Panc1 (cell line): ENCODE data around the gene HSBP1L1. TPM values are rescaled to one million over a fixed set of nuclear protein-coding genes. Genes with fewer than 3 reads are reported as not detected.

Experiments
- ATAC-seq: fragments of 200-7000 bp; cut with Tn5 transposase; 2 replicates; pipeline ENCODE4 v1.9.1; 2020; ENCODE audit warnings: mild to moderate bottlenecking, moderate library complexity
- BruUV-seq: library from RNA; stranded (reverse); fragments of 400-500 nt; replicated peaks from 2 replicates; lab custom pipeline; 2021; lab: Mats Ljungman, UMichigan
- CTCF ChIA-PET: fragments of 300-600 bp; sonication (Branson Sonifier 250); formaldehyde crosslinking; loops from one replicate; lab custom pipeline; 2022; ENCODE audit warnings: antibody characterized with exemption; lab: Charles Lee
- POLR2A ChIA-PET: fragments of 300-600 bp; sonication (Branson Sonifier 250); formaldehyde crosslinking; loops from one replicate; lab custom pipeline; 2022; ENCODE audit warnings: antibody characterized with exemption; lab: Charles Lee
- DNase-seq: peaks from one replicate; pipeline ENCODE4 v3.0.0-alpha.2; 2010; ENCODE audit warnings: low read depth, low spot score
- H3K27ac ChIP-seq: 2 replicates; pipeline ENCODE4 v1.5.1; 2011; ENCODE audit warnings: mild to moderate bottlenecking, low read length, inconsistent platforms
- H3K27me3 ChIP-seq: fragments of 200-500 bp; sonication (Bioruptor generic); 2 replicates; pipeline ENCODE4 v1.6.0; 2014; ENCODE audit warnings: low read length, inconsistent platforms; ENCODE audit not compliant: control insufficient read depth, insufficient read depth
- H3K36me3 ChIP-seq: fragments of 200-500 bp; sonication (Bioruptor generic); 2 replicates; pipeline ENCODE4 v1.5.1; 2014; ENCODE audit warnings: inconsistent platforms, mild to moderate bottlenecking, low read length, moderate library complexity; ENCODE audit not compliant: control insufficient read depth, insufficient read depth
- H3K4me1 ChIP-seq: 2 replicates; pipeline ENCODE4 v1.5.1; 2011; ENCODE audit warnings: inconsistent platforms, mild to moderate bottlenecking, low read length, moderate library complexity; ENCODE audit not compliant: control insufficient read depth, insufficient read depth
- H3K4me3 ChIP-seq, 2 experiments: 2 replicates each; pipeline ENCODE4 v1.5.1; 2011 to 2012; ENCODE audit warnings: low read depth in 2 of 2, low read length in 2 of 2, mild to moderate bottlenecking in 2 of 2, inconsistent platforms in 1 of 2, moderate library complexity in 1 of 2
- H3K9me3 ChIP-seq: fragments of 200-500 bp; sonication (Bioruptor generic); 2 replicates; pipeline ENCODE4 v1.5.1; 2014; ENCODE audit warnings: low read depth, mild to moderate bottlenecking, inconsistent platforms, low read length, moderate library complexity; ENCODE audit not compliant: control insufficient read depth, insufficient read depth
- POLR2AphosphoS5 ChIP-seq: IDR thresholded peaks from 2 replicates; pipeline ENCODE4 v1.6.1; 2012; ENCODE audit warnings: mild to moderate bottlenecking, low read depth, low read length, moderate library complexity
- SIN3A ChIP-seq: IDR thresholded peaks from 2 replicates; pipeline ENCODE4 v1.6.1; 2012; ENCODE audit warnings: low read depth, mild to moderate bottlenecking, low read length, moderate library complexity, borderline replicate concordance; ENCODE audit not compliant: insufficient read depth
- TCF7L2 ChIP-seq: IDR thresholded peaks from 2 replicates; pipeline ENCODE4 v1.6.1; 2011; ENCODE audit warnings: mild to moderate bottlenecking, low read depth, low read length, inconsistent platforms
- in situ Hi-C: cut with HindIII; loops from 2 replicates; pipeline ENCODE4 v1.10.0; 2016; ENCODE audit warnings: low sequenced_read_pairs, low pct_unique_long_range_greater_than_20kb
- intact Hi-C: fragments of 100-400 bp; cut with micrococcal nuclease; formaldehyde crosslinking; loops from one replicate; pipeline ENCODE4 v1.10.0; 2022; ENCODE audit not compliant: unreplicated experiment
- total RNA-seq: library from RNA; stranded (reverse); gene quantifications from one replicate; pipeline ENCODE4 v1.2.1, GENCODE V29; 2021; ENCODE audit not compliant: unreplicated experiment
- TF ChIP-seq, protein P1 (sequence below), 2 experiments: IDR thresholded peaks; 2 replicates each; pipeline ENCODE4 v1.6.1; 2011 to 2012; ENCODE audit warnings: low read depth in 2 of 2, control low read depth in 1 of 2, low read length in 1 of 2, mild to moderate bottlenecking in 1 of 2, moderate library complexity in 1 of 2; ENCODE audit not compliant: insufficient read depth in 1 of 2
- TF ChIP-seq, protein P2 (sequence below): fragments of 450-650 bp; IDR thresholded peaks from 2 replicates; pipeline ENCODE4 v1.5.1; 2017; ENCODE audit warnings: mild to moderate bottlenecking

Gene HSBP1L1
- total RNA-seq, 1 experiment from 2014 or later, result 45.4 TPM

DNA sequence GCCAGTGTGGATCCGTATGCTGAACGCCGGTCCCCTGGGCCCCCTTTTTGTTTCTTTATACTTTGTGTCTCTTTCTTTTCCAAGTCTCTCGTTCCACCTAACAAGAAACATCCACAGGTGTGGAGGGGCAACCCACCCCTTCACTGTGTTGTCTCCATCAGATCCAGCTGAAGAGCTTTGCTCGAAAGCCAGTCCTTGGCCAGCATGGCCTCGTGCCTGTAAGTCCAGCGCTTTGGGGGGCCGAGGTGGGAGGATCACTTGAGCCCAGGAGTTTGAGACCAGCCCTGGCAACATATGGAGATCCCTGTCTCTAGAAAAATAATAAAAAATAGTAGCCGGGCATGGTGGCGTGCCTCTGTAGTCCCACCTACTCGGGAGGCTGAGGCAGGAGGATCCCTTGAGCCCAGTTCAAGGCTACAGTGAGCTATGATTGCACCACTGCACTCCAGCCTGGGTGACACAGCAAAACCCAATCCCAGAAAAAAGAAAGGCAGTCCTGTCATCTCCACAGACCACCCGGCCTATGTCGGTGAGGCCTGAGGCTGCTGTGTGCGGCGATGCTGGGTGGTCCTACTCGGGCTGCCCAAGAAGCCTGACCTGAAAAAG lies 3.4 kb upstream of the HSBP1L1 start:
- ChIA-PET POLR2A (no interaction called here), CTCF (no interaction called here)
- no peak overlapping the region for H3K27ac ChIP-seq
- H3K27me3 ChIP-seq, result no peaks in the 10 kb centered on the region
- peaks cover 18% of the 10 kb centered on the region for H3K4me1 ChIP-seq
- no peak overlapping the region for H3K4me3 ChIP-seq
- H3K9me3 ChIP-seq, result no peaks in the 10 kb centered on the region
- ATAC-seq (no peak), DNase-seq (no peak)
- intact Hi-C loops, result no loop called here
- no TSS peak for BruUV-seq
- TF ChIP-seq POLR2AphosphoS5 (no peak), TCF7L2 (no peak), SIN3A (no peak)
- TF ChIP-seq, protein P1, sequence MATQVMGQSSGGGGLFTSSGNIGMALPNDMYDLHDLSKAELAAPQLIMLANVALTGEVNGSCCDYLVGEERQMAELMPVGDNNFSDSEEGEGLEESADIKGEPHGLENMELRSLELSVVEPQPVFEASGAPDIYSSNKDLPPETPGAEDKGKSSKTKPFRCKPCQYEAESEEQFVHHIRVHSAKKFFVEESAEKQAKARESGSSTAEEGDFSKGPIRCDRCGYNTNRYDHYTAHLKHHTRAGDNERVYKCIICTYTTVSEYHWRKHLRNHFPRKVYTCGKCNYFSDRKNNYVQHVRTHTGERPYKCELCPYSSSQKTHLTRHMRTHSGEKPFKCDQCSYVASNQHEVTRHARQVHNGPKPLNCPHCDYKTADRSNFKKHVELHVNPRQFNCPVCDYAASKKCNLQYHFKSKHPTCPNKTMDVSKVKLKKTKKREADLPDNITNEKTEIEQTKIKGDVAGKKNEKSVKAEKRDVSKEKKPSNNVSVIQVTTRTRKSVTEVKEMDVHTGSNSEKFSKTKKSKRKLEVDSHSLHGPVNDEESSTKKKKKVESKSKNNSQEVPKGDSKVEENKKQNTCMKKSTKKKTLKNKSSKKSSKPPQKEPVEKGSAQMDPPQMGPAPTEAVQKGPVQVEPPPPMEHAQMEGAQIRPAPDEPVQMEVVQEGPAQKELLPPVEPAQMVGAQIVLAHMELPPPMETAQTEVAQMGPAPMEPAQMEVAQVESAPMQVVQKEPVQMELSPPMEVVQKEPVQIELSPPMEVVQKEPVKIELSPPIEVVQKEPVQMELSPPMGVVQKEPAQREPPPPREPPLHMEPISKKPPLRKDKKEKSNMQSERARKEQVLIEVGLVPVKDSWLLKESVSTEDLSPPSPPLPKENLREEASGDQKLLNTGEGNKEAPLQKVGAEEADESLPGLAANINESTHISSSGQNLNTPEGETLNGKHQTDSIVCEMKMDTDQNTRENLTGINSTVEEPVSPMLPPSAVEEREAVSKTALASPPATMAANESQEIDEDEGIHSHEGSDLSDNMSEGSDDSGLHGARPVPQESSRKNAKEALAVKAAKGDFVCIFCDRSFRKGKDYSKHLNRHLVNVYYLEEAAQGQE (IDR thresholded peaks at IDR 0.05; ENCODE audit: insufficient read depth in 1 of 2, low read depth in 2 of 2, low read length in 1 of 2), result no peak
- TF ChIP-seq, protein P2, sequence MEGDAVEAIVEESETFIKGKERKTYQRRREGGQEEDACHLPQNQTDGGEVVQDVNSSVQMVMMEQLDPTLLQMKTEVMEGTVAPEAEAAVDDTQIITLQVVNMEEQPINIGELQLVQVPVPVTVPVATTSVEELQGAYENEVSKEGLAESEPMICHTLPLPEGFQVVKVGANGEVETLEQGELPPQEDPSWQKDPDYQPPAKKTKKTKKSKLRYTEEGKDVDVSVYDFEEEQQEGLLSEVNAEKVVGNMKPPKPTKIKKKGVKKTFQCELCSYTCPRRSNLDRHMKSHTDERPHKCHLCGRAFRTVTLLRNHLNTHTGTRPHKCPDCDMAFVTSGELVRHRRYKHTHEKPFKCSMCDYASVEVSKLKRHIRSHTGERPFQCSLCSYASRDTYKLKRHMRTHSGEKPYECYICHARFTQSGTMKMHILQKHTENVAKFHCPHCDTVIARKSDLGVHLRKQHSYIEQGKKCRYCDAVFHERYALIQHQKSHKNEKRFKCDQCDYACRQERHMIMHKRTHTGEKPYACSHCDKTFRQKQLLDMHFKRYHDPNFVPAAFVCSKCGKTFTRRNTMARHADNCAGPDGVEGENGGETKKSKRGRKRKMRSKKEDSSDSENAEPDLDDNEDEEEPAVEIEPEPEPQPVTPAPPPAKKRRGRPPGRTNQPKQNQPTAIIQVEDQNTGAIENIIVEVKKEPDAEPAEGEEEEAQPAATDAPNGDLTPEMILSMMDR, result no peak
- in situ Hi-C loops, result no loop called here
- no peaks in the 10 kb centered on the region for H3K36me3 ChIP-seq

DNA sequence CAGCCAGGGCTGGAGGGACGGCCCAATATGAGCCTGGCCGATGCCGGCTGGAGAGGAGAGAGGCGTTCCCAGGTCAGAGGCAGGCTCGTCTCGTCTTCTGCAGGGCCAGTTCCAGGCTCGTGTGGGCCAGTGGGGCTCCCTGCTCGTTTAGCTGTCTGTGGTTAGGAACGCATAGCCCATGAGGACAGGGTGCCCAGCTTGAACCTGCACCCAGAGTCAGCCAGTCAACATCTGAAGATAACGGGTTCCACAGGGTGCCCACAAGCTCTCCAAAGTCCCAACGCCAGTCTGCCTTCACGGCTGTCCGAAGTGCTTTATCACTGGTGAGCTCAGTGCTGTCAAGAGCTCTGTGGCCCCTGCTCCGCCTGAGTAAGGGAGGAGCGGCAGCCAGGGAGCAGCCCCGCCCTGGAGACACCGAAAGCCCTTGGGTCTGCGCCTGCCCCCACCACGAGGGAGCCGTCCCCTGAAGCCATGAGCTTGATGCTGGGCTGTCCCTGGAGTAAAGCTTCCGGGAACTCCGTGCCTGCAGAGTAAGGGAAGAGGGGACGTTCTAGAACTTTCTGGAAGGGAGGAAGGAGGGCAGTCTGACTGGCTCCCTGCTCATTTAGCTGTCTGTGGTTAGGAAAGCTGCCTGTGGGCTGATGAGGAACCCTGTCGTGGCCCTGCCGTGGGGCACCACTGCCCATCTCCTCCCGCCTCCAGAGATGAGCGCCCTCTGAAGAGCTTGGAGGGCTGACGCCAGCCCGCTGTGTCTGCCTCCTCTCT lies 2.7 kb upstream of the HSBP1L1 start:
- intact Hi-C loops, result no loop called here
- no peak overlapping the region for H3K4me3 ChIP-seq
- ATAC-seq, result no peak
- in situ Hi-C loops, result no loop called here
- ChIA-PET CTCF (no interaction called here), POLR2A (interaction anchor here (0.6 kb wide), 1 partner anchor 9 kb away, joined by 3 read pairs; no protein-coding TSS in a partner anchor)
- H3K4me1 ChIP-seq, result peaks cover 23% of the 10 kb centered on the region
- H3K36me3 ChIP-seq, result no peaks in the 10 kb centered on the region
- H3K27me3 ChIP-seq, result no peaks in the 10 kb centered on the region
- TF ChIP-seq TCF7L2 (no peak), POLR2AphosphoS5 (no peak), SIN3A (no peak)
- TF ChIP-seq, protein P2, result no peak
- TF ChIP-seq, protein P1 (IDR thresholded peaks at IDR 0.05; ENCODE audit: insufficient read depth in 1 of 2, low read depth in 2 of 2, low read length in 1 of 2), result no peak
- no peaks in the 10 kb centered on the region for H3K9me3 ChIP-seq
- H3K27ac ChIP-seq, result no peak overlapping the region
- BruUV-seq, result no TSS peak
- no peak for DNase-seq
